ENCODE measurements around the gene VCY.
"Not testable (repeated sequence)": the region's sequence is repeated elsewhere in the genome, so short reads cannot be mapped to it uniquely, and the experiment has no call there.

DNA sequence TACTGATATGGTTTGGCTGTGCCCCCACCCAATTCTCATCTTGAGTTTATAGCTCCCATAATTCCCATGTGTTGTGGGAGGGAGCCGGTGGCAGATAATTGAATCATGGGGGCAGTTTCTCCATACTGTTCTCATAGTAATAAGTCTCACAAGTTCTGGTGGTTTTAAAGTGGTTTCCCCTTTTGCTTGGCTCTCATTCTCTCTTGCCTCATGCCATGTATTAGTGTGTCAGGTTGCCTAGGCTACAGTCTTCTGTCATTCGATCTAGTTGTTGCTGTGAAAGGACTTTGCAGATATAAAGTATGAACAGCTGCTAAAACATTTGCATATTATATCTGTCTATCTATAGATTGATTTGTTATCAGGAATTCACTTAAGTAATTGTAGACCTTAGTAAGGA is 44.1 kb upstream of the VCY start:
- TF ChIP-seq POLR2A, CTCF (IDR thresholded peaks at IDR 0.05): not testable (repeated sequence)

Data from Peyer's patch (tissue), 4 donors.